ENCODE data around the gene LONRF2. TPM values are rescaled to one million over a fixed set of nuclear protein-coding genes. Genes with fewer than 3 reads are reported as not detected.

The LONRF2 gene
- total RNA-seq, 1 experiment from 2014 or later, result 2.7 TPM

GRCh38 chr2:100303744-100304143 is 18.6 kb downstream of the LONRF2 start:
- no peaks in the 10 kb centered on the region for H3K79me2 ChIP-seq (ENCODE audit: insufficient read depth, low read length)
- H2AK5ac ChIP-seq (ENCODE audit: insufficient read length, low read length), result no peak overlapping the region
- no peak overlapping the region for H2BK120ac ChIP-seq (ENCODE audit: low read depth, low read length, poor library complexity, severe bottlenecking)
- H2AFZ ChIP-seq (ENCODE audit: low read length), result no peak overlapping the region
- H3K79me1 ChIP-seq (ENCODE audit: insufficient read depth, low read depth, low read length, poor library complexity, severe bottlenecking), result no peaks in the 10 kb centered on the region
- H3K23me2 ChIP-seq (ENCODE audit: insufficient read length, low read depth, low read length, poor library complexity, severe bottlenecking), result no peaks in the 10 kb centered on the region
- no peak overlapping the region for H3K14ac ChIP-seq (ENCODE audit: insufficient read depth, low read length)
- H3T11ph ChIP-seq (ENCODE audit: low read length), result no peak overlapping the region
- Mint-ChIP-seq H3K4me3 (no peak overlapping the region), H3K4me1 (no peaks in the 10 kb centered on the region), H3K27ac (no peak overlapping the region), H3K36me3 (ENCODE audit: insufficient read depth in 1 of 3, low read depth in 3 of 3) (peaks cover 6 to 18% (median 9%) of the 10 kb centered on the region in 3 experiments; a peak in 6 of 7 replicates), H3K9me3 (peaks cover 10 to 15% of the 10 kb centered on the region in 2 experiments), H3K27me3 (ENCODE audit: low read depth) (no peaks in the 10 kb centered on the region)
- TF ChIP-seq, protein P1, sequence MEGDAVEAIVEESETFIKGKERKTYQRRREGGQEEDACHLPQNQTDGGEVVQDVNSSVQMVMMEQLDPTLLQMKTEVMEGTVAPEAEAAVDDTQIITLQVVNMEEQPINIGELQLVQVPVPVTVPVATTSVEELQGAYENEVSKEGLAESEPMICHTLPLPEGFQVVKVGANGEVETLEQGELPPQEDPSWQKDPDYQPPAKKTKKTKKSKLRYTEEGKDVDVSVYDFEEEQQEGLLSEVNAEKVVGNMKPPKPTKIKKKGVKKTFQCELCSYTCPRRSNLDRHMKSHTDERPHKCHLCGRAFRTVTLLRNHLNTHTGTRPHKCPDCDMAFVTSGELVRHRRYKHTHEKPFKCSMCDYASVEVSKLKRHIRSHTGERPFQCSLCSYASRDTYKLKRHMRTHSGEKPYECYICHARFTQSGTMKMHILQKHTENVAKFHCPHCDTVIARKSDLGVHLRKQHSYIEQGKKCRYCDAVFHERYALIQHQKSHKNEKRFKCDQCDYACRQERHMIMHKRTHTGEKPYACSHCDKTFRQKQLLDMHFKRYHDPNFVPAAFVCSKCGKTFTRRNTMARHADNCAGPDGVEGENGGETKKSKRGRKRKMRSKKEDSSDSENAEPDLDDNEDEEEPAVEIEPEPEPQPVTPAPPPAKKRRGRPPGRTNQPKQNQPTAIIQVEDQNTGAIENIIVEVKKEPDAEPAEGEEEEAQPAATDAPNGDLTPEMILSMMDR (conservative IDR thresholded peaks at IDR 0.05), result no peak
- H3K4ac ChIP-seq (ENCODE audit: low read depth, low read length), result no peak overlapping the region
- H3K4me1 ChIP-seq (ENCODE audit: insufficient read depth, low read length), result no peaks in the 10 kb centered on the region
- no peak overlapping the region for H3K18ac ChIP-seq (ENCODE audit: insufficient read length, low read depth, low read length)
- no peak overlapping the region for H2BK20ac ChIP-seq (ENCODE audit: low read depth, low read length, poor library complexity, severe bottlenecking)
- H3K27ac ChIP-seq (ENCODE audit: insufficient read length, low read depth, low read length), result no peak overlapping the region
- no peak overlapping the region for H3K23ac ChIP-seq (ENCODE audit: insufficient read length, low read depth, low read length)
- DNase-seq, result no peak
- no peak overlapping the region for H4K8ac ChIP-seq (replicated peaks; ENCODE audit: insufficient read length, low read depth, low read length)
- no peaks in the 10 kb centered on the region for H3K9me3 ChIP-seq (ENCODE audit: control insufficient read depth, low read depth, low read length)
- H2BK5ac ChIP-seq (ENCODE audit: insufficient read length, low read length), result no peak overlapping the region
- no peak overlapping the region for H2BK12ac ChIP-seq (ENCODE audit: insufficient read length, low read depth, low read length)
- no peak overlapping the region for H2BK15ac ChIP-seq (ENCODE audit: low read depth, low read length)
- no peaks in the 10 kb centered on the region for H4K20me1 ChIP-seq (ENCODE audit: control insufficient read depth, insufficient read depth, insufficient read length)
- no peak overlapping the region for H3K9ac ChIP-seq (ENCODE audit: extremely low read depth, insufficient read length, low read length)
- no peak overlapping the region for H4K5ac ChIP-seq (ENCODE audit: insufficient read length, low read depth, low read length)
- H3K4me2 ChIP-seq (ENCODE audit: insufficient read depth, insufficient read length, low read length), result no peak overlapping the region
- H4K91ac ChIP-seq (ENCODE audit: insufficient read length, low read depth, low read length), result no peak overlapping the region
- no CpG with 5 or more reads among the region's 1 CpG for WGBS (ENCODE audit: extremely low coverage, insufficient read length, low lambda C conversion rate)
- H3K27me3 ChIP-seq (ENCODE audit: insufficient read depth, low read length), result no peaks in the 10 kb centered on the region
- H3K56ac ChIP-seq (ENCODE audit: insufficient read length, low read depth, low read length), result no peak overlapping the region

Measured in H9 (cell line).